Psoas muscle (tissue), 8 donors: Measurements from ENCODE around the gene PID1. TPM values are rescaled to one million over a fixed set of nuclear protein-coding genes. Genes with fewer than 3 reads are reported as not detected.

Experiments
- ATAC-seq, 4 donors: fragments of 200-7000 bp; cut with Tn5 transposase; one replicate each; pipeline ENCODE4 v1.9.1; 2020; ENCODE audit warnings: moderate library complexity in 3 of 4, mild to moderate bottlenecking in 2 of 4
- DNase-seq, 2 donors: peaks; one replicate each; pipeline ENCODE4 v3.0.0-alpha.2; 2020
- H3K27ac ChIP-seq: fragments of 200-600 bp; one replicate; pipeline ENCODE4 v1.8.0; 2022
- H3K27me3 ChIP-seq, 3 donors: fragments of 200-600 bp in 1 of 3; one replicate each; pipeline versions ENCODE4 v1.6.1 to v1.8.0; 2013 to 2022; ENCODE audit warnings: low read length in 2 of 3, mild to moderate bottlenecking in 2 of 3, moderate library complexity in 1 of 3; ENCODE audit not compliant: insufficient read depth in 3 of 3
- H3K36me3 ChIP-seq, 2 donors: fragments of 200-600 bp in 1 of 2; one replicate each; pipeline versions ENCODE4 v1.6.1 to v1.8.0; 2013 to 2022; ENCODE audit warnings: low read depth in 1 of 2, mild to moderate bottlenecking in 1 of 2, moderate library complexity in 1 of 2; ENCODE audit not compliant: insufficient read depth in 1 of 2
- H3K4me1 ChIP-seq: fragments of 200-600 bp; one replicate; pipeline ENCODE4 v1.8.0; 2022
- H3K4me3 ChIP-seq: fragments of 200-600 bp; one replicate; pipeline ENCODE4 v1.8.0; 2022; ENCODE audit warnings: mild to moderate bottlenecking
- H3K9me3 ChIP-seq: fragments of 200-600 bp; one replicate; pipeline ENCODE4 v1.8.0; 2022
- WGBS, 3 donors: extraction: QIAGEN DNeasy Blood & Tissue Kit; methylation state at CpG; one replicate each; pipeline versions ENCODE4 v1.1.6 to v1.1.7; 2013; 5-methylcytosine and 5-hydroxymethylcytosine counted together
- intact Hi-C, 2 donors: fragments of 100-400 bp; cut with DNase I; formaldehyde crosslinking; loops; one replicate each; pipeline versions ENCODE4 v1.11.0 to v1.14.2; 2022
- polyA plus RNA-seq, 3 donors: library from polyadenylated mRNA; stranded (reverse); fragments of 200-250 nt; gene quantifications; one replicate each; pipeline ENCODE4 v1.2.3, GENCODE V29; 2013
- total RNA-seq, 4 donors: library from RNA; stranded (reverse); fragmentation: NEBNext Ultra II Directional in 2 of 4; extraction: Animal tissue kit (Norgen Biotek cat#: 25700) in 2 of 4; gene quantifications; one replicate each; pipeline versions ENCODE4 v1.2.1 to v1.2.4, GENCODE V29; 2021 to 2023
- TF ChIP-seq, protein P1 (sequence below): fragments of 200-600 bp; IDR thresholded peaks from one replicate; pipeline ENCODE4 v1.8.0; 2022; ENCODE audit warnings: antibody characterized with exemption
- donor health status: healthy with polysubstance abuse.
- donor health status: DM: no; HTN: no; CAD: no; lungs with moderate emphysema.
- donor health status: Bipolar disorder and iron deficiency.
- donor health status: healthy.
- donor health status: DM: yes; HTN: yes; CAD: no.
- donor health status: DM: no; HTN: no; CAD: no.
- donor health status: DM: no; HTN: no; CAD: no.
- donor health status: DM: yes; HTN: yes; CAD: no.

The PID1 gene
- total and polyA plus RNA-seq, 7 donors = 4.3 to 10.6 (median 6.6) TPM

DNA sequence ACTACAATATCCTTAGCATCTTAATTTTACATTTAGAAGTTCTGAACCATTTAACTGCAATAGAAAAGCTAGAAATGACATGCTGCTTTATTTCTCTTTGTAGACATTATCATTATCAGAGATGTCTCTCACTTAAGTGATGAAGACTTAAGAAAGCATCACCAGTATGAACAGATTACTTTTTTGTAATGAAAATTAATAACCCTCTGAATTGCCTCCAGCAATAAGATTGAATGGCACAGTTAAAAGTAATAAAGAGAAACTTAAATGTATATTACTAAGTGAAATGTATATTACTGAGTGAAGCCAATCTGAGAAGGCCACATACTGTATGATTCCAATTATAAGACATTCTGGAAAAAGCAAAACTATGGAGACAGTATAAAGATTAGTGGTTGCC, 89.4 kb downstream of the PID1 start:
- H3K4me3 ChIP-seq = no peak overlapping the region
- DNase-seq (no peak), ATAC-seq (no peak)
- no peaks in the 10 kb centered on the region for H3K36me3 ChIP-seq
- H3K27me3 ChIP-seq = no peaks in the 10 kb centered on the region
- intact Hi-C loops = no loop called here
- no peak overlapping the region for H3K27ac ChIP-seq
- H3K4me1 ChIP-seq = no peaks in the 10 kb centered on the region
- H3K9me3 ChIP-seq = no peaks in the 10 kb centered on the region
- TF ChIP-seq, protein P1, sequence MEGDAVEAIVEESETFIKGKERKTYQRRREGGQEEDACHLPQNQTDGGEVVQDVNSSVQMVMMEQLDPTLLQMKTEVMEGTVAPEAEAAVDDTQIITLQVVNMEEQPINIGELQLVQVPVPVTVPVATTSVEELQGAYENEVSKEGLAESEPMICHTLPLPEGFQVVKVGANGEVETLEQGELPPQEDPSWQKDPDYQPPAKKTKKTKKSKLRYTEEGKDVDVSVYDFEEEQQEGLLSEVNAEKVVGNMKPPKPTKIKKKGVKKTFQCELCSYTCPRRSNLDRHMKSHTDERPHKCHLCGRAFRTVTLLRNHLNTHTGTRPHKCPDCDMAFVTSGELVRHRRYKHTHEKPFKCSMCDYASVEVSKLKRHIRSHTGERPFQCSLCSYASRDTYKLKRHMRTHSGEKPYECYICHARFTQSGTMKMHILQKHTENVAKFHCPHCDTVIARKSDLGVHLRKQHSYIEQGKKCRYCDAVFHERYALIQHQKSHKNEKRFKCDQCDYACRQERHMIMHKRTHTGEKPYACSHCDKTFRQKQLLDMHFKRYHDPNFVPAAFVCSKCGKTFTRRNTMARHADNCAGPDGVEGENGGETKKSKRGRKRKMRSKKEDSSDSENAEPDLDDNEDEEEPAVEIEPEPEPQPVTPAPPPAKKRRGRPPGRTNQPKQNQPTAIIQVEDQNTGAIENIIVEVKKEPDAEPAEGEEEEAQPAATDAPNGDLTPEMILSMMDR = no peak

DNA sequence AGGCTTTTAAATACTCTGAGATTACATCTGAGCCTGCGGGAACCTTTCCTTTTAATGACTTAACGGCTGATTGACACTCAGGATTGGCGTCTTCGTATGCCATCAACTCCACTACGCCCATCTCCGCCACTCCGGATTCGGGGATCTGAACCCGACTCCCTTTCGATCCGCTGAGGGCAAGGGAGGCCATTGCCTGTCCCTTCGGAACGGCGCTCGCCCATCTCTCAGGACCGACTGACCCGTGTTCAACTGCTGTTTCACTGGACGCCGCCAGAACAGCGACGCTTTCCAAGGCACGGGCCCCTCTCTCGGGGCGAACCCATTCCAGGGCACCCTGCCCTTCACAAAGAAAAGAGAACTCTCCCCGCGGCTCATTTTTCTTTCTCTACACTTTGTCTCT, 90.4 kb downstream of the PID1 start:
- ATAC-seq (no peak), DNase-seq (no peak)
- 94 to 96% (median 95%) methylated on average over 26 of the region's 26 CpGs for WGBS, 3 donors
- no peaks in the 10 kb centered on the region for H3K9me3 ChIP-seq
- no peaks in the 10 kb centered on the region for H3K4me1 ChIP-seq
- H3K36me3 ChIP-seq = no peaks in the 10 kb centered on the region
- H3K27ac ChIP-seq = no peak overlapping the region
- no peaks in the 10 kb centered on the region for H3K27me3 ChIP-seq
- intact Hi-C loops = no loop called here
- TF ChIP-seq, protein P1 = no peak
- H3K4me3 ChIP-seq = no peak overlapping the region

DNA sequence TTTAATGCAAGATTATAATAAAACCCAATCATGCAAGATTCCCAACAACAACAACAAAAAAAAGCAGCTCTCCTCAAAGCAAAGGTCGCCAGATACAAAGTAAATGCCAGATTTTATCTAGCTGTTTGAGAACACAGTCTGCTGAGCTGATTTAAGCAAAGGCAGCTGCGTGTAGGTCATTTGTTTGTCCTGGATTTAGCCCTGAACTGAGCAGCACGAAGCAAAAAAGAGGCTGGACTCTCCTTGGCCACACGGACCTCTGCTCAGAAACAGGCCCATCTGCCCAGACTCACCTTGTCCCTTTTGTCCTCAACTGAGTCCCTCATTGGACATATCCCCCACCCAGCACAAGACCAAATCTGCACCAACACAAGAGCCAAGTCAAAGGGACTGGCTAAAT, 91.5 kb downstream of the PID1 start:
- DNase-seq (no peak), ATAC-seq (no peak)
- H3K27ac ChIP-seq = no peak overlapping the region
- no peaks in the 10 kb centered on the region for H3K9me3 ChIP-seq
- no peaks in the 10 kb centered on the region for H3K4me1 ChIP-seq
- 45 to 53% (median 50%) methylated on average over 4 of the region's 4 CpGs for WGBS, 3 donors
- intact Hi-C loops = no loop called here
- TF ChIP-seq, protein P1 = no peak
- no peaks in the 10 kb centered on the region for H3K36me3 ChIP-seq
- H3K4me3 ChIP-seq = no peak overlapping the region
- H3K27me3 ChIP-seq = no peaks in the 10 kb centered on the region

DNA sequence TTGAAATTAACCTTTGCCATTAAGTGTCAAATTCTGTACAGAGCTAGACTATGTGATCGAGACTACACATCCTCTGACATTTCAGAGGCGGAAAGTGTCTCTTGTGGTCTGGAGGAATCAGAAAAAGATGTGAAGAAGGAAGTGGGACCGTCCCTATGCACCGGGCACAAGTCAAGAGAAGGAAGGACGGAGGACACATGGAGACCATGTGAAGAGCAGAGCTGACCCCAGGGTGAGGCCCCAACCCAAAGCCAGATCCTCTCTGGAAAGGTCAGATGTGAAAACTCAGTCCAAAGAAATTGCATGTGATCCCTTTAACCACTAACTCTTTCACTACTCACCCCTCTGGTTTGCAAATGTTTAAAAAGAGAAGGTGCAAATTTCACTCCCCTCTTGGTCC, 92.4 kb downstream of the PID1 start:
- no peak for ATAC-seq
- H3K27me3 ChIP-seq = no peaks in the 10 kb centered on the region

DNA sequence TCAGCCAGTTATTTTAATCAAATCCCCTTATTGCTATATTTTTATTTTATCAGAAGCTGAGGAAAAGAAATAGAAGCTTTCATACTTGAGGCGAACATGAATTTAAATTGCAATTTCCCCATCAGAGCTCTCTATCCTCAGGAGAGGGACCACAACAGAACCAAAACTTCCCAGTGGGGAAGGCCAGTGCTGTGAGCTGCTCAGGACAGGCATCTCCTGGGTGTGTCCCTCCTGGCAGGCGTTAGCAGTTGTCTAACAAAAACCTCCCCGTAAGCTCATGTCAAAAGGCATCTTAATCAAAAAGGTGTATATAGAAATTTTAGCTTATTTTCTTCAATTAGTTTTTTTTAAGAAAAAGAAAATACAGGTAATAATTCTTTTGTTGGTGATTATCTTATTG, 93.0 kb downstream of the PID1 start:
- no peaks in the 10 kb centered on the region for H3K4me1 ChIP-seq
- DNase-seq (no peak), ATAC-seq (no peak)
- no peak overlapping the region for H3K27ac ChIP-seq
- H3K27me3 ChIP-seq = no peaks in the 10 kb centered on the region
- TF ChIP-seq, protein P1 = no peak
- intact Hi-C loops = no loop called here
- WGBS, 3 donors = 75 to 82% (median 81%) methylated on average over 3 of the region's 3 CpGs
- no peak overlapping the region for H3K4me3 ChIP-seq
- no peaks in the 10 kb centered on the region for H3K36me3 ChIP-seq
- H3K9me3 ChIP-seq = no peaks in the 10 kb centered on the region

More for the DNA sequence above, 92.4 kb downstream of the PID1 start:
- no peak overlapping the region for H3K4me3 ChIP-seq
- H3K36me3 ChIP-seq = no peaks in the 10 kb centered on the region
- TF ChIP-seq, protein P1 = no peak
- no peak overlapping the region for H3K27ac ChIP-seq
- intact Hi-C loops = no loop called here
- 74 to 85% (median 75%) methylated on average over 5 of the region's 5 CpGs for WGBS, 3 donors
- H3K9me3 ChIP-seq = no peaks in the 10 kb centered on the region
- no peaks in the 10 kb centered on the region for H3K4me1 ChIP-seq
- no peak for DNase-seq
